ENCODE data around the gene MYCL. TPM values are rescaled to one million over a fixed set of nuclear protein-coding genes. Genes with fewer than 3 reads are reported as not detected.

The MYCL gene
- polyA plus RNA-seq, 3 donors = 24.8 to 84.0 (median 74.7) TPM

DNA sequence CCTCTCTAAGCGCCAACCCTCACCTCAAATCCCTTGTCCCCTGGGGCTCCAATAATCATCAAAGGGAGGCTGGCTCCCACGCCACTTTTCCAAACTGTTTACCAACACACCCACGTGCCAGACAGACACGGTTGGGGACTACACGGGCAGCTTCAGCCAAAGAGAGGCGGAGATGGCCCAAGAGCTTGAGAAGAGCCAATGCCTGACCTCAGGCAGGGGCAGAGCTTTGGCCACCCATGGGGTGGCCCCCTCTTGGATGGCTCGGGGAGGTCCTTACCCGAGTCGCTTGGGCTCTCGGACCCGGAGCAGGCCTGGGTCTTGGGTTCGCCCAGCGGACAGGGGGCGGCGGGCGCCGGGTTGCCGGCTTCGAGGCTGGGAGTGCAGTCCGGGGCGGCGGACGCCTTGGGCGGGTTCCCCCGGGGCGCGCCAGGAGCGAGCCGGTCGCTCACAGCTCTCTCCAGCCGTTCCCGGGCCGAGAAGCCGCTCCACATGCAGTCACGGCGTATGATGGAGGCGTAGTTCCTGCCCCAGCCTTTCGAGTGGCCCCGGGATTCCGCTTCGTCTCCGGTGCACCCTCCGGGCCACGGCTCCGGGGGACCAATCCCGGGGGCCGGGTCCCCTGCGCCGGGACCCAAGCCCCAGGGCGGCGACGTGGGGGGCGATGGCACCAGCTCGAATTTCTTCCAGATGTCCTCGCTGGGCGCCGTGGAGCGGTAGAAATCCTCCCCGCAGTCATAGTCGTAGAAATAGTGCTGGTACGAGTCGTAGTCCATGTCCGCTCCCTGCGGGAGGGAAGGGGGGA lies 854 bp downstream of the MYCL start:
- Histone ChIP-seq H3K4me2 (replicated peaks; ENCODE audit: extremely low read depth, low read length, poor library complexity, severe bottlenecking) (peak overlapping the region; percentile 92), H3K79me2 (ENCODE audit: insufficient read depth, low read length) (peaks cover 57% of the 10 kb centered on the region), H3K4me3 (replicated peaks in 1 of 3; ENCODE audit: low read depth in 2 of 3, low read length in 3 of 3) (peak overlapping the region; percentile 85 to 91 (median 89)), H2AFZ (ENCODE audit: insufficient read depth, low read depth, low read length, poor library complexity, severe bottlenecking) (peak overlapping the region; percentile 82), H4K20me1 (ENCODE audit: insufficient read depth, low read length) (peaks cover 52% of the 10 kb centered on the region), H3K9me3 (replicated peaks in 1 of 2; ENCODE audit: control insufficient read depth in 1 of 2, insufficient read depth in 1 of 2, low read length in 2 of 2) (no peaks in the 10 kb centered on the region), H3K27me3 (ENCODE audit: control insufficient read depth in 2 of 2, insufficient read depth in 2 of 2, low read length in 2 of 2) (no peaks in the 10 kb centered on the region), H3K36me3 (replicated peaks in 1 of 2; ENCODE audit: control insufficient read depth in 1 of 2, insufficient read depth in 2 of 2, low read length in 2 of 2) (peaks cover 24 to 25% of the 10 kb centered on the region in 2 donors), H3K9ac (ENCODE audit: insufficient read depth, low read length, poor library complexity, severe bottlenecking) (peak overlapping the region; percentile 80), H3K4me1 (ENCODE audit: control insufficient read depth in 1 of 2, insufficient read depth in 2 of 2, low read length in 2 of 2) (peaks cover 70 to 80% of the 10 kb centered on the region in 2 donors), H3K27ac (ENCODE audit: low read depth in 1 of 2, low read length in 2 of 2) (peak overlapping the region; percentile 50 to 82)
- H3K4me1 Mint-ChIP-seq = peaks cover 74% of the 10 kb centered on the region
- DNase-seq = peak in 2 of 3 donors; percentile 20 to 26
- TF ChIP-seq, protein P1, sequence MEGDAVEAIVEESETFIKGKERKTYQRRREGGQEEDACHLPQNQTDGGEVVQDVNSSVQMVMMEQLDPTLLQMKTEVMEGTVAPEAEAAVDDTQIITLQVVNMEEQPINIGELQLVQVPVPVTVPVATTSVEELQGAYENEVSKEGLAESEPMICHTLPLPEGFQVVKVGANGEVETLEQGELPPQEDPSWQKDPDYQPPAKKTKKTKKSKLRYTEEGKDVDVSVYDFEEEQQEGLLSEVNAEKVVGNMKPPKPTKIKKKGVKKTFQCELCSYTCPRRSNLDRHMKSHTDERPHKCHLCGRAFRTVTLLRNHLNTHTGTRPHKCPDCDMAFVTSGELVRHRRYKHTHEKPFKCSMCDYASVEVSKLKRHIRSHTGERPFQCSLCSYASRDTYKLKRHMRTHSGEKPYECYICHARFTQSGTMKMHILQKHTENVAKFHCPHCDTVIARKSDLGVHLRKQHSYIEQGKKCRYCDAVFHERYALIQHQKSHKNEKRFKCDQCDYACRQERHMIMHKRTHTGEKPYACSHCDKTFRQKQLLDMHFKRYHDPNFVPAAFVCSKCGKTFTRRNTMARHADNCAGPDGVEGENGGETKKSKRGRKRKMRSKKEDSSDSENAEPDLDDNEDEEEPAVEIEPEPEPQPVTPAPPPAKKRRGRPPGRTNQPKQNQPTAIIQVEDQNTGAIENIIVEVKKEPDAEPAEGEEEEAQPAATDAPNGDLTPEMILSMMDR (IDR thresholded peaks at IDR 0.05) = no peak
- H3K27ac Mint-ChIP-seq = peak overlapping the region in 6 of 7 donors; percentile 53 to 88 (median 80)
- H3K4me3 Mint-ChIP-seq = peak overlapping the region; percentile 93 to 98
- peaks cover 0 to 2% (median 0%) of the 10 kb centered on the region in 7 donors for H3K9me3 Mint-ChIP-seq
- intact Hi-C loops (cut with micrococcal nuclease) = loop anchor here (5.0 kb wide), 1 partner anchor 84 kb away; no protein-coding TSS in a partner anchor
- H3K27me3 Mint-ChIP-seq (ENCODE audit: low read depth in 3 of 3) = peaks cover 5 to 20% (median 8%) of the 10 kb centered on the region in 3 donors
- H3K36me3 Mint-ChIP-seq = peaks cover 29 to 33% of the 10 kb centered on the region in 2 donors
- 6% methylated on average over 60 of the region's 64 CpGs for WGBS (ENCODE audit: insufficient coverage)

DNA sequence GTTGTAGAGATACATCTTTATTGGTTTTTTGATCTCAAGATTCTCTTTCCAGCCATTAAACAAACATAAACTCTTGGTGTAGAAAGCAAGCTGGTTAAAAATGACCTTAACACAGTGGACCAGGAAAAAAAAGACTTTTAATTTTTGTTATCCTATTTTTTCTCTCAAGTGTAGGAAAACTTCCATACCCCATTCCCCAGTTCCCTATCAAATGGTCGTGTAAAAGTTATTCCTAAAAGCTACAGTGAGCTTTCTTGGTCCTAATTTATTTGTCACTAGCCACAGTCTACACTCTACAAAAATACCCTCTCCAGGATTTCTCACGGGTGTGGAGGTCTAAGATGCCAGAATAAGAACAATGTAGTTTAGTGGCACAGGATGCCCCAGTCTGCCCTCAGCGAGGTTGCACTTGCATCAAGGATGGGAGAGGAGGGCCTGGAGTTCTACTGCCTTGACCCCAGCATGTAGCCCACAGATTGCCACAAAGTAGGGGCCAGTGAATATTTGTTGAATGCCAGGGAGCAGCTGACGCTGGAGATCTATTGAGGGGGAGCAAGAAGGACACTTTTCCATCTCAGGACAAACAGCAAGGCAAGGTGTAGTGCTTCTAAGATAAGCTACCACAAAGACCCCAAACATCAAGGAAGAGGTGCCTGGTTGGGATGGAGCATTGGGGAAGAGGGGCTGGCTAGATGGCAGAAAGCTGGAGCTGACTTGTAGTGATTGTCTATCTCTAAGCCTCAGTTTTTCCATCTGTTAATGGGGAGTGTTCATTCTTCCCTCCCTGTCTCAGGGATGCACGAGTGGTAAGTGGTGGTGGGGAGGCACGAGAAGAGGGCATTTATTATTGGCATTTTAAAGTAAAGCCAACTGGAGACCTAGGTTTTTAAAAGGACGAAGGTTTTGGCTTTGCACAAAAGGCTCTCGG lies 1.8 kb downstream of the MYCL start:
- Mint-ChIP-seq H3K9me3 (peaks cover 0 to 2% (median 0%) of the 10 kb centered on the region in 7 donors), H3K4me3 (peak overlapping the region; percentile 93 to 98), H3K27ac (peak overlapping the region in 6 of 7 donors; percentile 12 to 88 (median 74)), H3K4me1 (peaks cover 74% of the 10 kb centered on the region), H3K27me3 (ENCODE audit: low read depth in 3 of 3) (peaks cover 5 to 20% (median 8%) of the 10 kb centered on the region in 3 donors), H3K36me3 (peaks cover 36 to 42% of the 10 kb centered on the region in 2 donors)
- H3K9ac ChIP-seq (ENCODE audit: insufficient read depth, low read length, poor library complexity, severe bottlenecking) = peak overlapping the region; percentile 80
- DNase-seq = no peak
- H3K4me2 ChIP-seq (replicated peaks; ENCODE audit: extremely low read depth, low read length, poor library complexity, severe bottlenecking) = peak overlapping the region; percentile 92
- H2AFZ ChIP-seq (ENCODE audit: insufficient read depth, low read depth, low read length, poor library complexity, severe bottlenecking) = no peak overlapping the region
- H3K27ac ChIP-seq (ENCODE audit: low read depth in 1 of 2, low read length in 2 of 2) = peak overlapping the region in 1 of 2 donors; percentile 82
- peaks cover 70 to 80% of the 10 kb centered on the region in 2 donors for H3K4me1 ChIP-seq (ENCODE audit: control insufficient read depth in 1 of 2, insufficient read depth in 2 of 2, low read length in 2 of 2)
- no peaks in the 10 kb centered on the region for H3K27me3 ChIP-seq (ENCODE audit: control insufficient read depth in 2 of 2, insufficient read depth in 2 of 2, low read length in 2 of 2)
- intact Hi-C loops (cut with micrococcal nuclease) = loop anchor here (5.0 kb wide), 1 partner anchor 83 kb away; no protein-coding TSS in a partner anchor
- no peaks in the 10 kb centered on the region for H3K9me3 ChIP-seq (replicated peaks in 1 of 2; ENCODE audit: control insufficient read depth in 1 of 2, insufficient read depth in 1 of 2, low read length in 2 of 2)
- TF ChIP-seq, protein P1 (IDR thresholded peaks at IDR 0.05) = no peak
- peaks cover 62% of the 10 kb centered on the region for H4K20me1 ChIP-seq (ENCODE audit: insufficient read depth, low read length)
- H3K79me2 ChIP-seq (ENCODE audit: insufficient read depth, low read length) = peaks cover 67% of the 10 kb centered on the region
- WGBS (ENCODE audit: insufficient coverage) = 100% methylated on average over 2 of the region's 8 CpGs
- peak overlapping the region; percentile 85 to 91 (median 89) for H3K4me3 ChIP-seq (replicated peaks in 1 of 3; ENCODE audit: low read depth in 2 of 3, low read length in 3 of 3)
- H3K36me3 ChIP-seq (replicated peaks in 1 of 2; ENCODE audit: control insufficient read depth in 1 of 2, insufficient read depth in 2 of 2, low read length in 2 of 2) = peaks cover 29 to 31% of the 10 kb centered on the region in 2 donors
